Measurements from ENCODE around the gene SDK1.

SDK1 gene, protein sequence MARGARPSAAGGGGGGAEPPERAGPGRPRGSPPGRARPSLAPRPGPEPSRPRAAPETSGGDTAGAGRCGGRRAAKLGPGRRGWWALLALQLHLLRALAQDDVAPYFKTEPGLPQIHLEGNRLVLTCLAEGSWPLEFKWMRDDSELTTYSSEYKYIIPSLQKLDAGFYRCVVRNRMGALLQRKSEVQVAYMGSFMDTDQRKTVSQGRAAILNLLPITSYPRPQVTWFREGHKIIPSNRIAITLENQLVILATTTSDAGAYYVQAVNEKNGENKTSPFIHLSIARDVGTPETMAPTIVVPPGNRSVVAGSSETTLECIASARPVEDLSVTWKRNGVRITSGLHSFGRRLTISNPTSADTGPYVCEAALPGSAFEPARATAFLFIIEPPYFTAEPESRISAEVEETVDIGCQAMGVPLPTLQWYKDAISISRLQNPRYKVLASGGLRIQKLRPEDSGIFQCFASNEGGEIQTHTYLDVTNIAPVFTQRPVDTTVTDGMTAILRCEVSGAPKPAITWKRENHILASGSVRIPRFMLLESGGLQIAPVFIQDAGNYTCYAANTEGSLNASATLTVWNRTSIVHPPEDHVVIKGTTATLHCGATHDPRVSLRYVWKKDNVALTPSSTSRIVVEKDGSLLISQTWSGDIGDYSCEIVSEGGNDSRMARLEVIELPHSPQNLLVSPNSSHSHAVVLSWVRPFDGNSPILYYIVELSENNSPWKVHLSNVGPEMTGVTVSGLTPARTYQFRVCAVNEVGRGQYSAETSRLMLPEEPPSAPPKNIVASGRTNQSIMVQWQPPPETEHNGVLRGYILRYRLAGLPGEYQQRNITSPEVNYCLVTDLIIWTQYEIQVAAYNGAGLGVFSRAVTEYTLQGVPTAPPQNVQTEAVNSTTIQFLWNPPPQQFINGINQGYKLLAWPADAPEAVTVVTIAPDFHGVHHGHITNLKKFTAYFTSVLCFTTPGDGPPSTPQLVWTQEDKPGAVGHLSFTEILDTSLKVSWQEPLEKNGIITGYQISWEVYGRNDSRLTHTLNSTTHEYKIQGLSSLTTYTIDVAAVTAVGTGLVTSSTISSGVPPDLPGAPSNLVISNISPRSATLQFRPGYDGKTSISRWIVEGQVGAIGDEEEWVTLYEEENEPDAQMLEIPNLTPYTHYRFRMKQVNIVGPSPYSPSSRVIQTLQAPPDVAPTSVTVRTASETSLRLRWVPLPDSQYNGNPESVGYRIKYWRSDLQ (N-terminal part only)

DNA sequence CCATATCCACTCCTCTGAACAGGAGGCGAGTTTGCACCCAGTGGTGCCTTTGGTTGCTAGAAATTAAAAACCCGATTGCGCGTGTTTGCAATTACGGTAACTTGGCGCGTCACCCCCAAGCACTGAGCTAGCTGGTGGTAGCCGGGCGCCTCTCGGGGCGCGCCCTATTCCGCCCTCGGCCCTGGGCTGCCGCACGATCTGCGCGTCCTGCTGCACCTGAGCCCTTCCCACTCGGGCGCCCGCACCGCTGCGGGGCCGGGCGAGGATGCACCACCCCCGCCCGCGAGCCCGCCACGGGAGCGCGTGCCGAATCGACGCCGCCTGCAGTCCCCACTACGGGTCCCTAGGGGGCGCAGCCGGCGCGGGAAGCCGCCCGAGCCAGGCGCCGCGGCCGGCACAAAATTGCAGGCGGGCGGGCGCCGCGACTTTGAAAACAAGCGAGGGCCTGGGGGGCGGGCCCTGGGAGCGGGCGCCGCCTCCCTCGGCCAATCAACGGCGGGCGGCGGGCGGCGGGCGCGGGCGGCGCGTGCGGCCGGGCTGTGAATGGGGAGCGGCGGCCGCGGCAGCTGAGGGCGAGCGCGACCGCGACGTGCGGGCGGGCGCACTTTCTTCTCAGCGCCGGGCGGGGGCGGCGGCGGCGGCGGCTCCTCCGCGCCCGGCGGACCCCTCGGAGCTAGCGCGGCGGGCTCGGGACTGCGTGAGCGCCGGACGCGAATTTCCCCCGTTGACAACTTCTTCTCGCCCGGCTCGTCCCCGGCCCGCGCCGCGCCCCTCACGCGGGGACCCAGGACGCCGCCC is at the start of gene SDK1:
Gene SDK1, plus strand, starts transcription at position 602 of the 798 bp plus-strand sequence. CDS start 335 bp downstream, outside the sequence.
- peak within 1 kb of the TSS; percentile 84 for H3K4me3 Mint-ChIP-seq
- peaks cover 3% of the 10 kb centered on the region for H3K27me3 Mint-ChIP-seq
- H3K36me3 Mint-ChIP-seq: no peaks in the 10 kb centered on the region
- H3K9me3 Mint-ChIP-seq (ENCODE audit: low read depth): no peaks in the 10 kb centered on the region
- H3K27ac Mint-ChIP-seq: no peak within 1 kb of the TSS
- H3K4me1 Mint-ChIP-seq (ENCODE audit: low read depth): peaks cover 9% of the 10 kb centered on the region

DNA sequence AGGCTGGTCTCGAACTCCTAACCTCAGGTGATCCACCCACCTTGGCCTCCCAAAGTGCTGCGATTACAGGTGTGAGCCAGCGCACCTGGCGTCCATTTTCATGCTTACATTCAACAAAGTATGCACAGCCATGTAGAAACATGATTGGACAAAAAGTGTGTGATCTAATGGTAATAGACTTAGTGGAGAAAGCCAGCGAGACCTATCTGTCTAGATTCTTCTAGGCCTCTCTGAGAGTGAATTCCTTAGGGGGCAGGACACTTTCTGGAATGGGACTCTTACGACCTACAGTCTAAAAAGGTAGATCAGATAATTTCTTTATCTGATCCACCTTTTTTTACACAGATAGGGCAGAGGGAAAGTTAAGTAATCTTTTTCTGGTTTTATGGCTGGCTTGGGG is 46.3 kb upstream of the SDK1 start:
- no peaks in the 10 kb centered on the region for H3K36me3 Mint-ChIP-seq
- no peak overlapping the region for H3K4me3 Mint-ChIP-seq
- H3K4me1 Mint-ChIP-seq (ENCODE audit: low read depth): no peaks in the 10 kb centered on the region

DNA sequence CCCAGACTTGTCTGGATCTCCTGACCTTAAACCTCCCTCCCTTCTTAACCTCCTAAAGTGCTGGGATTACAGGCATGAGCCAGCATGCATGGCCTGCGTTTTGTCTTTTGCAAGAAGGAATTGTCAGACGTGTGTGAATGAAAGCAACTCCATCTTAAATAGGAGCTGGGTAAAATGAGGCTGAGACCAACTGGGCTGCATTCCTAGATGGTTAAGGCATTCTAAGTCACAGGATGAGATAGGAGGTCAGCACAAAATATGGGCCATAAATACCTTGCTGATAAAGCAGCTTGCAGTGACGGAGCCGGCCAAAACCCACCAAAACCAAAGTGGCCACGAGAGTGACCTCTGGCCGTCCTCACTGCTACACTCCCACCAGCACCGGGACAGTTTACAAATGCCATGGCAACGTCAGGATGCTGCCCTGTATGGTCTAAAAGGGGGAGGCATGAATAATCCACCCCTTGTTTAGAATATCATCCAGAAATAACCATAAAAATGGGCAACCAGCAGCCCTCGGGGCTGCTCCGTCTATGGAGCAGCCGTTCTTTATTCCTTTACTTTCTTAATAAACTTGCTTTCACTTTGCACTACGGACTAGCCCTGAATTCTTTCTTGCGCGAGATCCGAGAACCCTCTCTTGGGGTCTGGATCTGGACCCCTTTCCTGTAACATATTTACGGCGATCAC is 41.2 kb upstream of the SDK1 start:
- Mint-ChIP-seq H3K27me3 (peaks cover 10% of the 10 kb centered on the region), H3K4me3 (no peak overlapping the region), H3K4me1 (ENCODE audit: low read depth) (no peaks in the 10 kb centered on the region), H3K27ac (no peak overlapping the region), H3K9me3 (ENCODE audit: low read depth) (no peaks in the 10 kb centered on the region), H3K36me3 (no peaks in the 10 kb centered on the region)

More for the DNA sequence above, 46.3 kb upstream of the SDK1 start:
- no peaks in the 10 kb centered on the region for H3K9me3 Mint-ChIP-seq (ENCODE audit: low read depth)
- H3K27ac Mint-ChIP-seq: no peak overlapping the region
- peaks cover 4% of the 10 kb centered on the region for H3K27me3 Mint-ChIP-seq

DNA sequence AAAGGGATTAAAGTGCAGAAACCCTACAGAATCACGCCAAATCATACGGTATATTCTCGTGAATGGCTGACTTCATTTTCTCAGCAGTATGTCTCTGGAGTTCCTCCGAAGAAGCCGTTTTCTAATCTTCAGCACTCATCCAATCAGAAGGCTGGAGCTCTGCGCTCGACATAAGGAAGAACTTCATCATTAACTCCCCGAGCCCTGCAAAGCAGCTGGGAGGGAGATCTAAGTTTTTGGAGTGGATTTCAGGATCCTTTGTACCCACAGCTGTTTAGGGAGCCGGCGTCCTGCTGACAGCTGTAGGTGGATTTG is 40.7 kb upstream of the SDK1 start:
- H3K4me1 Mint-ChIP-seq (ENCODE audit: low read depth): no peaks in the 10 kb centered on the region
- no peak overlapping the region for H3K4me3 Mint-ChIP-seq
- no peaks in the 10 kb centered on the region for H3K9me3 Mint-ChIP-seq (ENCODE audit: low read depth)
- no peaks in the 10 kb centered on the region for H3K36me3 Mint-ChIP-seq
- peaks cover 13% of the 10 kb centered on the region for H3K27me3 Mint-ChIP-seq
- H3K27ac Mint-ChIP-seq: no peak overlapping the region

DNA sequence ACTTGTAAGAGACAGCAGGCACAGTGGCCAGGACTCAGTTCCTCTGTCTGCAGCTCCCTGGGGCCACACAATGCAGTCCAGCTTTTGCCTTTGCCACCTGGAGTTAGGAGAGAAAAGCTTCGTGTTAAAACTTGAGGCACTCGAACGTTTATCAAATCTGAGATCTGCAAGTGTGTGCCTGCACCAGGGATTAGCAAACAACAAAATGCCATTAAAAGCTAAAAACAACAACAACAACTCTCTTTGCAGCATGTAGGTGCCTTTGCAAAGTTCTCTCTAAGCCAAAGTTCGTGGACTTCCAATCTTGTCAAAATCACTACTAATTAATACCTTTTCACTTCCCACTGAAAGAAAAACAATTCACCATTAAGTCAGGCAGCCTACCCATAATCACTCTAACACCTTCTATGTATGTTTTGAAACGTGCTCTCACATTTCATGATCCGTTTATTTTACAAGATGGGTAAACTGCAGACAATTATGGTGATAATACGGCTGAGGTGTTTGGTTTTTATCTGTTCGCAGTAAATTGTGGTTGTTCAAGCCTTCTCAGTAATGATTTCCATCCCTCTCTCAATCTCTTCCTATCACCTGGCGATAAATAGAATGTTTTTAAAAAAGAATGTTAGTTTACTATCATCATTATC is 36.2 kb upstream of the SDK1 start:
- Mint-ChIP-seq H3K27me3 (peaks cover 12% of the 10 kb centered on the region), H3K9me3 (ENCODE audit: low read depth) (no peaks in the 10 kb centered on the region), H3K4me1 (ENCODE audit: low read depth) (no peaks in the 10 kb centered on the region), H3K36me3 (no peaks in the 10 kb centered on the region), H3K27ac (no peak overlapping the region), H3K4me3 (no peak overlapping the region)

DNA sequence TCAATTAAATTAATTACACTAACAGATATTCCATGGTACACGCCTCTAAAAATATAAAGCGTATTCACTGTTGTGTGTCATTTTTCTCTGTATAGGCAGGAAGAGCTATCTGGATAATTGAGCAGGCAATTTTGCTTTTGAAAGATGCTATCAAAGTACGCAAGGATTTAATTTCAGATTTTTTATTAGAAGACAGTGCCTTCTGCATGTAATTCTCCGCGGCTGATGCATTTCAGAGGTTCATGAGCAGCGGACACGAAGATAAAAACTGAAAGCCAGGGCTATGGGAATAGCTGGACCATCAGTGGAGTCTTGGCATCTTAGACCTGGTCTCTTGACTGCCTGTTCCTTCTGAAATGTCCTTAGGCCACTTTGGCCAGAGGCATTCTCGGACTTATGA is 35.7 kb upstream of the SDK1 start:
- H3K4me3 Mint-ChIP-seq: no peak overlapping the region
- peaks cover 10% of the 10 kb centered on the region for H3K27me3 Mint-ChIP-seq
- H3K36me3 Mint-ChIP-seq: no peaks in the 10 kb centered on the region
- no peaks in the 10 kb centered on the region for H3K9me3 Mint-ChIP-seq (ENCODE audit: low read depth)
- no peaks in the 10 kb centered on the region for H3K4me1 Mint-ChIP-seq (ENCODE audit: low read depth)
- no peak overlapping the region for H3K27ac Mint-ChIP-seq

DNA sequence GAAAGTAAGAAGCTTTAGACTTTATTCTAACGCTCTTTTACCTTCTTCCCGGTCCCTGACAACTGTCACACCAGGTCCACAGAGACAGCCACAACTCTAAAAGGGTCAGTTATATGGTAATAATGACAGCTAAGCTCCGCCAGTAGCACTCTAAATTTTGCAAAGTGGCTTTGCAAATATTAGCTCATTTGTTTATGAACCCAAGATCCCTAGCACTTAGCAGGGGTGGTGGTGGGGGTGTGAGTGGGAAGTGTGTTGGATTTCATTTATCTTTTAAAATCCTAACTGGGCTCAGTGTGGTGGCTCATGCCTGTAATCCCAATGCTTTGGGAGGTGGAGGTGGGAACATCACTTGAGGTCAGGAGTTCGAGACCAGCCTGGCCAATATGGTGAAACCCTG is 34.8 kb upstream of the SDK1 start:
- no peaks in the 10 kb centered on the region for H3K36me3 Mint-ChIP-seq
- H3K27me3 Mint-ChIP-seq: peaks cover 8% of the 10 kb centered on the region
- H3K4me3 Mint-ChIP-seq: no peak overlapping the region
- H3K9me3 Mint-ChIP-seq (ENCODE audit: low read depth): no peaks in the 10 kb centered on the region
- H3K27ac Mint-ChIP-seq: no peak overlapping the region
- H3K4me1 Mint-ChIP-seq (ENCODE audit: low read depth): no peaks in the 10 kb centered on the region

DNA sequence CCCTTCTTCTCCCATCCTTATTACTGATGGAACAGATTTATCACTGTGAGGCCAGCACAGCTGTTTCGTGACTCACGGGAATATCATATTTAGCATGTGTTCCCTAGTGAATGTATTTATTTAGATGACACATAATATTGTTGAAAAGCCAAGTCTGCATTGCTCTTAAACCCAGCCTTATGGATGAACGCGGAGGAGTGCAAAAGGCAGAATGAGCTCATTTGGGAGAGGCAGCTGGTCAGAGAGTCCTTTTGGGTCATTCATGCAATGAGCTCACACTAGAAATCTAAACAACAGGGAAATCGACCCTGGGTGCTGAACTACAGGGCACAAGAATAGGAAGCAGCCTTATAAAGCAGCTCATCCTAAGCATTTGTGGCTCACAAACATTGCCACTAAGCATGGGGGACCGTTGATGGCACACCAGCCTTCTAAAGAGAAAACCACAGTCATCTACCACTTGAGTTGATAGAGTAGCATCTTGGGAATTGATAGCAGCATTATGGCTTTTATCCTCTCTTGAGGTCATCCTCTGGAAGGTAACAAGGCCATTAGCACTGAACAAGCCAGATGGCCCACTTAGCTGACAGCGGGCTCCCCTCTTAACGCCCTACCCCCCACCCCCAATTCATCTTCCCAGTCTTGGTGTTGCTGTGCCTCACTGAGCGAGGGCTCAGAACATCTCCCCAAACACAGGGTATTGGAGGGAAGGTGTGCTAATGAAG is 32.9 kb upstream of the SDK1 start:
- H3K4me3 Mint-ChIP-seq: no peak overlapping the region
- H3K36me3 Mint-ChIP-seq: no peaks in the 10 kb centered on the region
- no peaks in the 10 kb centered on the region for H3K9me3 Mint-ChIP-seq (ENCODE audit: low read depth)
- peaks cover 8% of the 10 kb centered on the region for H3K27me3 Mint-ChIP-seq
- H3K4me1 Mint-ChIP-seq (ENCODE audit: low read depth): no peaks in the 10 kb centered on the region
- H3K27ac Mint-ChIP-seq: no peak overlapping the region

DNA sequence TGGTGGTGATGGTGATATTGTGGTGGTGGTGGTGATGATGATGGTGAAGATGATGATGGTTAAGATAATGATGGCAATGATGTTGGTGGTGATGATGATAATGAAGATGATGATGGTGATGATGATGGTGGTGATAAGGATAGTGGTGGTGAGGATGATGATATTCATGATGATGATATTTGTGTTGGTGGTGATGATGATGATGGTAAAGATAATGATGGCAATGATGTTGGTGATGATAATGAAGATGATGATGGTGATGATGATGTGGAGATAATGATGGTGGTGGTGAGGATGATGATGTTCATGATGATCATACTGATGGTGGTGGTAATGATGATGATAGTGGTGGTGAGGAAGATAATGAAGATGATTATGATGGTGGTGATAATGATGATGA is 30.7 kb upstream of the SDK1 start:
- H3K27ac Mint-ChIP-seq: no peak overlapping the region
- peaks cover 2% of the 10 kb centered on the region for H3K27me3 Mint-ChIP-seq
- H3K36me3 Mint-ChIP-seq: no peaks in the 10 kb centered on the region
- H3K9me3 Mint-ChIP-seq (ENCODE audit: low read depth): no peaks in the 10 kb centered on the region
- no peak overlapping the region for H3K4me3 Mint-ChIP-seq
- no peaks in the 10 kb centered on the region for H3K4me1 Mint-ChIP-seq (ENCODE audit: low read depth)

DNA sequence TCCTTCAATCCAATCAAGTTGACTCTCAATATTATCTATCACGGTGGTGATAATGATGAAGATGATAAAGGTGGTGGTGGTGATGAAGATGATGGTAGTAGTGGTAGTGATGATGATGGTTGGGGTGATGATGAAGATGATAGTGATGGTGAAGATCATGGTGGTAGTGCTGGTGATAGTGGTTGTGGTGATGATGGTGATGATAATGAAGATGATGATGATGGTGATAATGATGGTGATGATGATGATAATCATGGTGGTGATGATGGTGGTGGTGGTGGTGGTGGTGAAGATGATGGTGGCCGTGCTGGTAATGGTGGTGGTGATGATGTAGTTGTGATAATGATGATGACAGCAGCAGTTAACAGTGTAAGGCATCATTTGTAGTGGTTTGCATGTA is 29.8 kb upstream of the SDK1 start:
- no peaks in the 10 kb centered on the region for H3K9me3 Mint-ChIP-seq (ENCODE audit: low read depth)
- no peaks in the 10 kb centered on the region for H3K36me3 Mint-ChIP-seq
- no peak overlapping the region for H3K4me3 Mint-ChIP-seq
- no peak overlapping the region for H3K27ac Mint-ChIP-seq
- H3K27me3 Mint-ChIP-seq: peaks cover 2% of the 10 kb centered on the region
- no peaks in the 10 kb centered on the region for H3K4me1 Mint-ChIP-seq (ENCODE audit: low read depth)

DNA sequence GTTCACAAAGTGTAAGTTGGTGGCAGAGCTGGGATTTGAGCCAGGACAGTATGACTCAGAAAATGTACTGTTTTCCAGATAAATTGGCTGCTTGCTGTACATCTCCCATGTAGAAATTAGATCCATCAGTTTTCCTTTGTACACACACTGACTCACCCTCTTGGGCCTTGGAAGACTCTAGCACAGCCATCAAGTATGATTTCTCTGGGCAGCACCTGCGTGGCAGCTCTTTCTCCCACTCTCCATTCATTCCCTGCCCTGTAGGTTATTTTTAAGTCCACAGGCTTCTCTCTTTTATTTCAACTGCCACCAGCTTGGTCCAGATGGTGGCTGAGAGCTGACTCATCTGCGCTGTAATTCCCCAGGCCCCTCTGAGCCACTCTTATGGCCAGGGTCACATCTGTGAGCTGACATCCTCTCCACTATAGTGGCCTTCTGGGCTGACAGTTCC is 28.3 kb upstream of the SDK1 start:
- no peak overlapping the region for H3K4me3 Mint-ChIP-seq

DNA sequence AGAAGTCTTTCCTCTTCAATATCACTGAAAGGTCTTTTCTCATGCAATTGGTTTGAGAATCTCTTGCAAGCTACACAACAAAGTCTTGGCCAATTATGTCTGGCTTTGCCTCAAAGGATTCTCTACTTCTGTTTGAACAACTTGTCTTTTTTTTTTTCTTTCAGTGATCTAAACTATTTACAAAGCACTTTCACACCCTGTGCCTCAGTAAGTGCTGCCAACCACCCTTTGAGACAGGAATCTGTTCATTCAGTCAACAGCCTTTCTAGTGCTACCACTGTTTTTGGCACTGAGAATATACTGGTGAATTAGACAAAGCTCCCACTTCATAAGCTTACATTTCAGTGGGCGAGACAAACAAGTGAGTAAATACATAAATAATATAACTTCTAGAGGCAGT is 26.9 kb upstream of the SDK1 start:
- H3K27me3 Mint-ChIP-seq: peaks cover 2% of the 10 kb centered on the region
- H3K27ac Mint-ChIP-seq: no peak overlapping the region
- no peaks in the 10 kb centered on the region for H3K4me1 Mint-ChIP-seq (ENCODE audit: low read depth)
- H3K9me3 Mint-ChIP-seq (ENCODE audit: low read depth): no peaks in the 10 kb centered on the region
- no peak overlapping the region for H3K4me3 Mint-ChIP-seq
- H3K36me3 Mint-ChIP-seq: no peaks in the 10 kb centered on the region

More for the DNA sequence above, 28.3 kb upstream of the SDK1 start:
- H3K36me3 Mint-ChIP-seq: no peaks in the 10 kb centered on the region
- no peaks in the 10 kb centered on the region for H3K4me1 Mint-ChIP-seq (ENCODE audit: low read depth)
- H3K27me3 Mint-ChIP-seq: peaks cover 2% of the 10 kb centered on the region
- H3K27ac Mint-ChIP-seq: no peak overlapping the region
- H3K9me3 Mint-ChIP-seq (ENCODE audit: low read depth): no peaks in the 10 kb centered on the region

Data from activated naive CD8-positive, alpha-beta T cell (primary cell).